Cardiac muscle cell (in vitro differentiated cells and primary cell): ENCODE results near the gene IL13RA2. TPM values are rescaled to one million over a fixed set of nuclear protein-coding genes. Genes with fewer than 3 reads are reported as not detected.
A peak's percentile ranks its signal among the peaks of the same experiment; 100 is the strongest.

Experiments
- DNase-seq, 2 donors: peaks; one replicate each; pipeline versions ENCODE4 v3.0.0 to v3.0.0-alpha.2; 2010 to 2017; ENCODE audit warnings: low read depth in 1 of 2, low spot score in 1 of 2
- H3K27ac ChIP-seq: fragments of 200-600 bp; sonication (generic); 2 replicates; pipeline ENCODE4 v1.5.1; 2016
- H3K27me3 ChIP-seq: fragments of 200-600 bp; sonication (generic); 2 replicates; pipeline ENCODE4 v1.6.0; 2016; ENCODE audit warnings: control low read depth
- H3K36me3 ChIP-seq: fragments of 200-600 bp; sonication (generic); 2 replicates; pipeline ENCODE4 v1.5.1; 2016; ENCODE audit warnings: control low read depth
- H3K4me1 ChIP-seq: fragments of 200-600 bp; sonication (generic); 2 replicates; pipeline ENCODE4 v1.8.1; 2017; ENCODE audit warnings: low read depth, mild to moderate bottlenecking, mixed run types
- H3K4me3 ChIP-seq: fragments of 200-600 bp; sonication (generic); 2 replicates; pipeline ENCODE4 v1.5.1; 2016; ENCODE audit warnings: mild to moderate bottlenecking
- H3K9me3 ChIP-seq: fragments of 200-600 bp; sonication (generic); 2 replicates; pipeline ENCODE4 v1.5.1; 2017; ENCODE audit warnings: low read depth, mild to moderate bottlenecking, control low read depth
- polyA plus RNA-seq: library from polyadenylated mRNA; unstranded; fragments of >200 nt; fragmentation: Nextera tagmentation; extraction: Ambion mirVana; gene quantifications from 2 replicates; pipeline ENCODE4 v1.2.1, GENCODE V29; 2016
- total RNA-seq: library from RNA; depleted of rRNA; stranded (reverse); fragments of >200 nt; gene quantifications from 2 replicates; pipeline ENCODE4 v1.2.3, GENCODE V29; 2016
- TF ChIP-seq, protein P1 (sequence below): IDR thresholded peaks from 2 replicates; pipeline ENCODE4 v1.5.1; 2012; ENCODE audit warnings: low read depth, mild to moderate bottlenecking, low read length

Gene IL13RA2
- total and polyA plus RNA-seq, 2 experiments from 2014 or later, result not detected

DNA sequence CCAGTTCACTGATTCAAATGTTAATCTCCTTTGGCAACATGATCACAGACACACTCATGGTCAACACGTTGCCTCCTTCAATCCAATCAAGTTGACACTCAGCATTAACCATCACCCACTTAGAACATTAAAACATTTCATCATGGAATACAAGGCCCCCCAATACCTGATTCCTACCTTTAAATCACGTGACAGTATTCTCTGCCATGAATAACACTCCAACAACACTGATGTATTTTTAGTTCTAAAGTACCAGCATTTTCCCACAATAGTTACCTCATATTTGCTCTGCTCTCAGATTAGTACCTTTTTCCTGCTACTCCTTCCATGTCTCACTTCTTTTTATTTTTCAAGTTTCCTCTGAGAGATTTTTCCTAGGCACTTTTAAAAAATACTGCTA, 19.6 kb downstream of the IL13RA2 start:
- Histone ChIP-seq H3K9me3 (no peaks in the 10 kb centered on the region), H3K27ac (no peak overlapping the region), H3K36me3 (no peaks in the 10 kb centered on the region), H3K27me3 (no peaks in the 10 kb centered on the region), H3K4me1 (no peaks in the 10 kb centered on the region), H3K4me3 (no peak overlapping the region)
- DNase-seq, result no peak
- TF ChIP-seq, protein P1, sequence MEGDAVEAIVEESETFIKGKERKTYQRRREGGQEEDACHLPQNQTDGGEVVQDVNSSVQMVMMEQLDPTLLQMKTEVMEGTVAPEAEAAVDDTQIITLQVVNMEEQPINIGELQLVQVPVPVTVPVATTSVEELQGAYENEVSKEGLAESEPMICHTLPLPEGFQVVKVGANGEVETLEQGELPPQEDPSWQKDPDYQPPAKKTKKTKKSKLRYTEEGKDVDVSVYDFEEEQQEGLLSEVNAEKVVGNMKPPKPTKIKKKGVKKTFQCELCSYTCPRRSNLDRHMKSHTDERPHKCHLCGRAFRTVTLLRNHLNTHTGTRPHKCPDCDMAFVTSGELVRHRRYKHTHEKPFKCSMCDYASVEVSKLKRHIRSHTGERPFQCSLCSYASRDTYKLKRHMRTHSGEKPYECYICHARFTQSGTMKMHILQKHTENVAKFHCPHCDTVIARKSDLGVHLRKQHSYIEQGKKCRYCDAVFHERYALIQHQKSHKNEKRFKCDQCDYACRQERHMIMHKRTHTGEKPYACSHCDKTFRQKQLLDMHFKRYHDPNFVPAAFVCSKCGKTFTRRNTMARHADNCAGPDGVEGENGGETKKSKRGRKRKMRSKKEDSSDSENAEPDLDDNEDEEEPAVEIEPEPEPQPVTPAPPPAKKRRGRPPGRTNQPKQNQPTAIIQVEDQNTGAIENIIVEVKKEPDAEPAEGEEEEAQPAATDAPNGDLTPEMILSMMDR, result no peak

DNA sequence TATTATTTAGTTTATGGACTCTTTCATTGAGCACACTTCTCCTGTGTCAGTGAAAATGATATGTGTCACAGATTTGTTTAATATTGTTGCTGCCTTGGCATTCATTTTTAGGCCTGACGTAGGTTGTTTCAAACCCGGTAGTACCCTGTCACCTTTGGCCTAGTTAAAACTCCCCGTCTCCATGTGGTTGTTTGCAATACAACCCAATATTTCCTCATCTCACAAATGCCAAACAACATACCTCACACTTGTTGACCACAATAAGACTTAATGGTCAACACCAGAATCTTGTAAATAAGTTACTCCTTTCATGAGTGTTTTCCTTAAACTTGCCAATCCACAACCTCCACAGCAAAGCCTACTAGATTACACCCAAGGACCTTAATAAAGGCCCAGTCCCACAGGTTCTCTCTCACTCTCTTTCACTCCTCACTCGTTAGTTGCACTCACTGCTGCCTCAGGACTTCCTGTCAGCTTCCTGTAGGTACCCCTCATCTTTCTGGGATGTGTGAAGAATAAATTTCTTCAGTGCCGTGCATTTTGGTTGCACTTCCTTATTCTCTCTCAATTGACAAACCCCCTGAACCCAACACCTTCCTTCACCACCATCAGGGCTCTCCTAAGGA, 31.3 kb downstream of the IL13RA2 start:
- Histone ChIP-seq H3K27ac (no peak overlapping the region), H3K9me3 (no peaks in the 10 kb centered on the region), H3K4me1 (no peaks in the 10 kb centered on the region), H3K4me3 (no peak overlapping the region), H3K27me3 (no peaks in the 10 kb centered on the region), H3K36me3 (no peaks in the 10 kb centered on the region)
- TF ChIP-seq, protein P1, result no peak
- peak in 1 of 2 donors; percentile 5 for DNase-seq

DNA sequence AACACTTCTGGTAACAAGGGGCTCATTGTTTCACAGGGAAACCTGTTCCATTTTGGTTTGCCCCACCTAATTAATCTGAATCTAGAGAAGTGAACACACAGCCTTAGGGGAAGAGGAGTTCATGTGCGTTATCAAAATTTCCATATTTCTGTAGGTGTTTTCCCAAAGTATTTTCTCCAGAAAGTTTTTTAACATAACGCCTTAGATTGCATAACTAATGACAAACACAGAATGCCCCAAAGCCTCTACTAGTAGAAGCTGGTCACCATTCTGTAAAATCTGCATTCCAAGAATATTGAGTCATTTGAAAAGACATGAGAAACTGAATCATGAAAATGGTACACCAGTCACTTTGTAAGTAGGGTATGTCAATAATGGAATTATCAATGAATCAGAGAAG, 41.1 kb downstream of the IL13RA2 start:
- no peaks in the 10 kb centered on the region for H3K9me3 ChIP-seq
- H3K36me3 ChIP-seq, result no peaks in the 10 kb centered on the region
- TF ChIP-seq, protein P1, result no peak
- no peaks in the 10 kb centered on the region for H3K4me1 ChIP-seq
- H3K4me3 ChIP-seq, result no peak overlapping the region
- no peak overlapping the region for H3K27ac ChIP-seq
- H3K27me3 ChIP-seq, result no peaks in the 10 kb centered on the region
- DNase-seq, result peak in 1 of 2 donors; percentile 43

DNA sequence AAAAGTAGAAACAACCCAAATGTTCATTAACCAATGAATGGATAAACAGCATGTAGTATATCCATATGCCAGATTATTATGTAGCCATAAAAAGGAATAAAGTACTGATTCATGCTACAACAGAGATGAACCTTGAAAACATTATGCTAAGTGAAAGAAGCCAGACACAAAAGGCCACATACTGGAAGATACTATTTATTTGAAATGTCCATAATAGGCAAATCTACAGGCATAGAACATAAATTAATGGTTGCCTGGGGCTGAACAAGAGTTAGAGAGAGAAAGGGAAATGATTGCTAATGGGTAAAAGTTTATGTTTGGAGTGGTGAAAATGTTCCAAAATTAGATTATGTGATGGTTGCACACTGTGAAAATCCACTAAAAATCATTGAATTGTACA, 44.4 kb downstream of the IL13RA2 start:
- no peaks in the 10 kb centered on the region for H3K27me3 ChIP-seq
- no peaks in the 10 kb centered on the region for H3K9me3 ChIP-seq
- DNase-seq, result no peak
- no peak overlapping the region for H3K4me3 ChIP-seq
- TF ChIP-seq, protein P1, result no peak
- no peaks in the 10 kb centered on the region for H3K4me1 ChIP-seq
- H3K36me3 ChIP-seq, result no peaks in the 10 kb centered on the region
- no peak overlapping the region for H3K27ac ChIP-seq

DNA sequence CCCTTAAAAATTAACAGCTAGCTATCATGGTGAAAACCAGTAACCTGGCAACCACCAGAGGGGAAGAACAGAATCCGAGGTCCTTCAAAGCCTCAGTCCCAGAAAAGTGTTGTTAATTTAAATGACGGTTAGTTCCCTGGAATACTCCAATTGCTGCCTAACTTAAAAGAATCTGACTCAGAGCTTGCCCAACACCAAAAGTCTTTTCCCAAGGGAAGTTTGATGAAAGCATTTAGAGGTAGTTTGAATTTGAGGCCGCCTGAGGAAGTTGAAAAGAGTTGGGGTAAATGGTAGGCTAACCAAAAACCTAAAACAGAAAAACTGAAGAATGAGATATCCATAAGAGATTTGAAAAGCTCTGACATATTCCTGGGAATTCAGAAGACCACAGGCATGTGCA, 46.6 kb downstream of the IL13RA2 start:
- H3K4me1 ChIP-seq, result no peaks in the 10 kb centered on the region
- no peak overlapping the region for H3K27ac ChIP-seq
- TF ChIP-seq, protein P1, result no peak
- H3K4me3 ChIP-seq, result no peak overlapping the region
- DNase-seq, result peak in 1 of 2 donors; percentile 49
- no peaks in the 10 kb centered on the region for H3K36me3 ChIP-seq
- H3K9me3 ChIP-seq, result no peaks in the 10 kb centered on the region
- H3K27me3 ChIP-seq, result no peaks in the 10 kb centered on the region
